H9 (cell line): Measurements from ENCODE around the gene RCAN3. TPM values are rescaled to one million over a fixed set of nuclear protein-coding genes. Genes with fewer than 3 reads are reported as not detected.

Experiments
- DNase-seq: peaks from one replicate; pipeline ENCODE4 v3.0.0-alpha.2; 2017
- H2AFZ ChIP-seq: one replicate; pipeline ENCODE4 v1.6.1; 2013; ENCODE audit warnings: mild to moderate bottlenecking, low read length, control low read depth, moderate library complexity
- H2AK5ac ChIP-seq: 2 replicates; pipeline ENCODE4 v1.6.1; 2013; ENCODE audit warnings: low read length, control low read depth, mixed read lengths; ENCODE audit not compliant: insufficient read length
- H2BK120ac ChIP-seq: one replicate; pipeline ENCODE4 v1.6.1; 2013; ENCODE audit warnings: low read depth, mild to moderate bottlenecking, low read length, control low read depth, inconsistent platforms; ENCODE audit not compliant: poor library complexity, severe bottlenecking
- H2BK12ac ChIP-seq: 2 replicates; pipeline ENCODE4 v1.6.1; 2013; ENCODE audit warnings: low read length, control low read depth, mixed read lengths, low read depth; ENCODE audit not compliant: insufficient read length
- H2BK15ac ChIP-seq: 2 replicates; pipeline ENCODE4 v1.6.1; 2013; ENCODE audit warnings: low read depth, low read length, control low read depth
- H2BK20ac ChIP-seq: one replicate; pipeline ENCODE4 v1.6.1; 2013; ENCODE audit warnings: low read depth, mild to moderate bottlenecking, low read length, control low read depth, inconsistent platforms; ENCODE audit not compliant: poor library complexity, severe bottlenecking
- H2BK5ac ChIP-seq: 2 replicates; pipeline ENCODE4 v1.6.1; 2013; ENCODE audit warnings: low read length, control low read depth, mixed read lengths; ENCODE audit not compliant: insufficient read length
- H3K14ac ChIP-seq: 2 replicates; pipeline ENCODE4 v1.6.1; 2013; ENCODE audit warnings: low read length, control low read depth; ENCODE audit not compliant: insufficient read depth
- H3K18ac ChIP-seq: 2 replicates; pipeline ENCODE4 v1.6.1; 2013; ENCODE audit warnings: low read depth, mild to moderate bottlenecking, mixed read lengths, low read length, control low read depth; ENCODE audit not compliant: insufficient read length
- H3K23ac ChIP-seq: 2 replicates; pipeline ENCODE4 v1.6.1; 2013; ENCODE audit warnings: low read length, control low read depth, mixed read lengths, low read depth; ENCODE audit not compliant: insufficient read length
- H3K23me2 ChIP-seq: 2 replicates; pipeline ENCODE4 v1.6.1; 2013; ENCODE audit warnings: low read depth, mild to moderate bottlenecking, mixed read lengths, low read length, control low read depth; ENCODE audit not compliant: insufficient read length, poor library complexity, severe bottlenecking
- H3K27ac ChIP-seq: 2 replicates; pipeline ENCODE4 v1.5.1; 2013; ENCODE audit warnings: low read length, control low read depth, mixed read lengths, low read depth; ENCODE audit not compliant: insufficient read length
- H3K27me3 ChIP-seq: 2 replicates; pipeline ENCODE4 v1.6.1; 2013; ENCODE audit warnings: low read length, control low read depth, inconsistent platforms; ENCODE audit not compliant: insufficient read depth
- H3K4ac ChIP-seq: 2 replicates; pipeline ENCODE4 v1.6.1; 2013; ENCODE audit warnings: low read depth, mild to moderate bottlenecking, control low read depth, inconsistent platforms, low read length, moderate library complexity
- H3K4me1 ChIP-seq: 2 replicates; pipeline ENCODE4 v1.6.1; 2013; ENCODE audit warnings: low read length, control low read depth, inconsistent platforms; ENCODE audit not compliant: insufficient read depth
- H3K4me2 ChIP-seq: 2 replicates; pipeline ENCODE4 v1.6.1; 2013; ENCODE audit warnings: low read length, control low read depth, mixed read lengths; ENCODE audit not compliant: insufficient read length, insufficient read depth
- H3K56ac ChIP-seq: 2 replicates; pipeline ENCODE4 v1.6.1; 2013; ENCODE audit warnings: low read depth, mild to moderate bottlenecking, mixed read lengths, low read length, control low read depth; ENCODE audit not compliant: insufficient read length
- H3K79me1 ChIP-seq: 2 replicates; pipeline ENCODE4 v1.6.1; 2013; ENCODE audit warnings: low read depth, mild to moderate bottlenecking, moderate library complexity, low read length, control low read depth, inconsistent platforms; ENCODE audit not compliant: insufficient read depth, poor library complexity, severe bottlenecking
- H3K79me2 ChIP-seq: 2 replicates; pipeline ENCODE4 v1.6.1; 2013; ENCODE audit warnings: low read length, control low read depth, inconsistent platforms; ENCODE audit not compliant: insufficient read depth
- H3K9ac ChIP-seq: 2 replicates; pipeline ENCODE4 v1.6.1; 2013; ENCODE audit warnings: low read length, control low read depth, mixed read lengths; ENCODE audit not compliant: insufficient read length; ENCODE audit errors: extremely low read depth
- H3K9me3 ChIP-seq: one replicate; pipeline ENCODE4 v1.6.1; 2013; ENCODE audit warnings: low read depth, low read length, inconsistent platforms; ENCODE audit not compliant: control insufficient read depth
- H3T11ph ChIP-seq: one replicate; pipeline ENCODE4 v1.6.1; 2013; ENCODE audit warnings: mild to moderate bottlenecking, low read length, control low read depth, inconsistent platforms
- H4K20me1 ChIP-seq: one replicate; pipeline ENCODE4 v1.6.1; 2013; ENCODE audit not compliant: control insufficient read depth, insufficient read length, insufficient read depth
- H4K5ac ChIP-seq: 2 replicates; pipeline ENCODE4 v1.6.1; 2013; ENCODE audit warnings: low read depth, mild to moderate bottlenecking, mixed read lengths, low read length, control low read depth; ENCODE audit not compliant: insufficient read length
- H4K8ac ChIP-seq: replicated peaks from 2 replicates; pipeline ENCODE4 v1.6.1; 2013; ENCODE audit warnings: low read length, control low read depth, mixed read lengths, low read depth; ENCODE audit not compliant: insufficient read length
- H4K91ac ChIP-seq: 2 replicates; pipeline ENCODE4 v1.6.1; 2013; ENCODE audit warnings: low read depth, mild to moderate bottlenecking, moderate library complexity, mixed read lengths, low read length, control low read depth; ENCODE audit not compliant: insufficient read length
- H3K27ac Mint-ChIP-seq, 3 experiments: 2 replicates in 2 of 3; 3 replicates in 1 of 3; pipeline ENCODE4 v1.8.0; 2020 to 2021; ENCODE audit warnings: mixed read lengths in 3 of 3, mild to moderate bottlenecking in 1 of 3, moderate library complexity in 1 of 3
- H3K27me3 Mint-ChIP-seq: 2 replicates; pipeline ENCODE4 v1.8.0; 2021; ENCODE audit warnings: low read depth, mild to moderate bottlenecking, moderate library complexity, mixed read lengths
- H3K36me3 Mint-ChIP-seq, 3 experiments: 2 replicates in 2 of 3; 3 replicates in 1 of 3; pipeline ENCODE4 v1.8.0; 2020 to 2021; ENCODE audit warnings: low read depth in 3 of 3, mixed read lengths in 3 of 3; ENCODE audit not compliant: insufficient read depth in 1 of 3
- H3K4me1 Mint-ChIP-seq, 2 experiments: 2 replicates each; pipeline ENCODE4 v1.8.0; 2020; ENCODE audit warnings: mixed read lengths in 2 of 2
- H3K4me3 Mint-ChIP-seq, 2 experiments: 2 replicates in 1 of 2; 3 replicates in 1 of 2; pipeline ENCODE4 v1.8.0; 2020 to 2021; ENCODE audit warnings: mild to moderate bottlenecking in 2 of 2, mixed read lengths in 2 of 2, moderate library complexity in 1 of 2
- H3K9me3 Mint-ChIP-seq, 2 experiments: 2 replicates in 1 of 2; 3 replicates in 1 of 2; pipeline ENCODE4 v1.8.0; 2020; ENCODE audit warnings: mild to moderate bottlenecking in 2 of 2, mixed read lengths in 2 of 2, moderate library complexity in 1 of 2
- WGBS: extraction: QIAGEN DNeasy Blood & Tissue Kit; methylation state at CpG from one replicate; pipeline ENCODE4 v1.1.7; 2013; ENCODE audit warnings: missing lambda C conversion rate, low lambda C conversion rate, mixed read lengths; ENCODE audit not compliant: insufficient read length; ENCODE audit errors: extremely low coverage; 5-methylcytosine and 5-hydroxymethylcytosine counted together
- total RNA-seq: library from RNA; stranded (reverse); gene quantifications from 2 replicates; pipeline ENCODE4 v1.2.1, GENCODE V29; 2021
- TF ChIP-seq, protein P1 (sequence below): fragments of 200-600 bp; sonication (generic); conservative IDR thresholded peaks from 3 replicates; pipeline ENCODE4 v1.8.0; 2021; ENCODE audit warnings: antibody characterized with exemption, mild to moderate bottlenecking

RCAN3 gene
- total RNA-seq, 1 experiment from 2014 or later = 13.0 TPM

DNA sequence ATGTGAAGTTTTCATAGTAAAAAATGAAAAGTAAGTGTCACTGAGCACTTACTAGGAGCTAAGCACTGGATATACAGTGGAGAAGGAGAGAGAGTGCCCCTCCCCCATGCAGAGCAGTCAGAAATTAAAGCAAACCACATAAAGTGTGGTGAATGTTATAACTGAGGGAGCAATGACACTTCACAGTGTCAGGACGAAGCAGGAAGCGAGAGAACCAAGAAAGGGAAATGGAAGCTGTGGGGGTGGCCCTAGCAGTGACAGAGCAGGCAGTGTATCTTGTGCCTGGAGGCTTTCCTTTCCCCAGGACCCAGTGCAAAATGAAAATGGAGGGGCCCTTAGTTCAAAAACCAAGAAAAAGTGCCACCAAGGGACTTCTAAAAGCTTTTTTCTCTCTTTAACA, 21.5 kb upstream of the RCAN3 start:
- H4K91ac ChIP-seq = no peak overlapping the region
- H3K23me2 ChIP-seq = no peaks in the 10 kb centered on the region
- no peak overlapping the region for H2AFZ ChIP-seq
- H3K27ac ChIP-seq = no peak overlapping the region
- no peaks in the 10 kb centered on the region for H3K27me3 ChIP-seq
- no peak overlapping the region for H2AK5ac ChIP-seq
- H3K79me2 ChIP-seq = no peaks in the 10 kb centered on the region
- Mint-ChIP-seq H3K27ac (peak overlapping the region in 1 of 3 experiments; percentile 81; a peak in 2 of 7 replicates), H3K4me3 (no peak overlapping the region; a peak in 1 of 5 replicates), H3K9me3 (no peaks in the 10 kb centered on the region), H3K27me3 (no peaks in the 10 kb centered on the region), H3K36me3 (no peaks in the 10 kb centered on the region; a peak in 1 of 7 replicates), H3K4me1 (peaks cover 13 to 15% of the 10 kb centered on the region in 2 experiments)
- H3K79me1 ChIP-seq = no peaks in the 10 kb centered on the region
- no peak overlapping the region for H3K4me2 ChIP-seq
- no peak for DNase-seq
- no peaks in the 10 kb centered on the region for H4K20me1 ChIP-seq
- no peaks in the 10 kb centered on the region for H3K9me3 ChIP-seq
- H3K18ac ChIP-seq = no peak overlapping the region
- H2BK15ac ChIP-seq = no peak overlapping the region
- H3K4me1 ChIP-seq = peaks cover 4% of the 10 kb centered on the region; the same call in 1 of the 2 replicates
- H3K23ac ChIP-seq = no peak overlapping the region
- H2BK20ac ChIP-seq = no peak overlapping the region
- no peak overlapping the region for H4K8ac ChIP-seq
- TF ChIP-seq, protein P1, sequence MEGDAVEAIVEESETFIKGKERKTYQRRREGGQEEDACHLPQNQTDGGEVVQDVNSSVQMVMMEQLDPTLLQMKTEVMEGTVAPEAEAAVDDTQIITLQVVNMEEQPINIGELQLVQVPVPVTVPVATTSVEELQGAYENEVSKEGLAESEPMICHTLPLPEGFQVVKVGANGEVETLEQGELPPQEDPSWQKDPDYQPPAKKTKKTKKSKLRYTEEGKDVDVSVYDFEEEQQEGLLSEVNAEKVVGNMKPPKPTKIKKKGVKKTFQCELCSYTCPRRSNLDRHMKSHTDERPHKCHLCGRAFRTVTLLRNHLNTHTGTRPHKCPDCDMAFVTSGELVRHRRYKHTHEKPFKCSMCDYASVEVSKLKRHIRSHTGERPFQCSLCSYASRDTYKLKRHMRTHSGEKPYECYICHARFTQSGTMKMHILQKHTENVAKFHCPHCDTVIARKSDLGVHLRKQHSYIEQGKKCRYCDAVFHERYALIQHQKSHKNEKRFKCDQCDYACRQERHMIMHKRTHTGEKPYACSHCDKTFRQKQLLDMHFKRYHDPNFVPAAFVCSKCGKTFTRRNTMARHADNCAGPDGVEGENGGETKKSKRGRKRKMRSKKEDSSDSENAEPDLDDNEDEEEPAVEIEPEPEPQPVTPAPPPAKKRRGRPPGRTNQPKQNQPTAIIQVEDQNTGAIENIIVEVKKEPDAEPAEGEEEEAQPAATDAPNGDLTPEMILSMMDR = no peak
- no peak overlapping the region for H3T11ph ChIP-seq
- H2BK12ac ChIP-seq = no peak overlapping the region
- H3K56ac ChIP-seq = no peak overlapping the region
- H3K4ac ChIP-seq = no peak overlapping the region
- no peak overlapping the region for H3K9ac ChIP-seq
- H2BK120ac ChIP-seq = no peak overlapping the region
- H4K5ac ChIP-seq = no peak overlapping the region
- H2BK5ac ChIP-seq = no peak overlapping the region
- H3K14ac ChIP-seq = no peak overlapping the region
- no CpG with 5 or more reads among the region's 2 CpGs for WGBS
